H9 (cell line): ENCODE data around the gene RPP14. TPM values are rescaled to one million over a fixed set of nuclear protein-coding genes. Genes with fewer than 3 reads are reported as not detected.
"Not testable (repeated sequence)": the region's sequence is repeated elsewhere in the genome, so short reads cannot be mapped to it uniquely, and the experiment has no call there.

Source experiments
- DNase-seq: peaks from one replicate; pipeline ENCODE4 v3.0.0-alpha.2; 2017
- H2AFZ ChIP-seq: one replicate; pipeline ENCODE4 v1.6.1; 2013; ENCODE audit warnings: mild to moderate bottlenecking, low read length, control low read depth, moderate library complexity
- H2AK5ac ChIP-seq: 2 replicates; pipeline ENCODE4 v1.6.1; 2013; ENCODE audit warnings: low read length, control low read depth, mixed read lengths; ENCODE audit not compliant: insufficient read length
- H2BK120ac ChIP-seq: one replicate; pipeline ENCODE4 v1.6.1; 2013; ENCODE audit warnings: low read depth, mild to moderate bottlenecking, low read length, control low read depth, inconsistent platforms; ENCODE audit not compliant: poor library complexity, severe bottlenecking
- H2BK12ac ChIP-seq: 2 replicates; pipeline ENCODE4 v1.6.1; 2013; ENCODE audit warnings: low read length, control low read depth, mixed read lengths, low read depth; ENCODE audit not compliant: insufficient read length
- H2BK15ac ChIP-seq: 2 replicates; pipeline ENCODE4 v1.6.1; 2013; ENCODE audit warnings: low read depth, low read length, control low read depth
- H2BK20ac ChIP-seq: one replicate; pipeline ENCODE4 v1.6.1; 2013; ENCODE audit warnings: low read depth, mild to moderate bottlenecking, low read length, control low read depth, inconsistent platforms; ENCODE audit not compliant: poor library complexity, severe bottlenecking
- H2BK5ac ChIP-seq: 2 replicates; pipeline ENCODE4 v1.6.1; 2013; ENCODE audit warnings: low read length, control low read depth, mixed read lengths; ENCODE audit not compliant: insufficient read length
- H3K14ac ChIP-seq: 2 replicates; pipeline ENCODE4 v1.6.1; 2013; ENCODE audit warnings: low read length, control low read depth; ENCODE audit not compliant: insufficient read depth
- H3K18ac ChIP-seq: 2 replicates; pipeline ENCODE4 v1.6.1; 2013; ENCODE audit warnings: low read depth, mild to moderate bottlenecking, mixed read lengths, low read length, control low read depth; ENCODE audit not compliant: insufficient read length
- H3K23ac ChIP-seq: 2 replicates; pipeline ENCODE4 v1.6.1; 2013; ENCODE audit warnings: low read length, control low read depth, mixed read lengths, low read depth; ENCODE audit not compliant: insufficient read length
- H3K23me2 ChIP-seq: 2 replicates; pipeline ENCODE4 v1.6.1; 2013; ENCODE audit warnings: low read depth, mild to moderate bottlenecking, mixed read lengths, low read length, control low read depth; ENCODE audit not compliant: insufficient read length, poor library complexity, severe bottlenecking
- H3K27ac ChIP-seq: 2 replicates; pipeline ENCODE4 v1.5.1; 2013; ENCODE audit warnings: low read length, control low read depth, mixed read lengths, low read depth; ENCODE audit not compliant: insufficient read length
- H3K27me3 ChIP-seq: 2 replicates; pipeline ENCODE4 v1.6.1; 2013; ENCODE audit warnings: low read length, control low read depth, inconsistent platforms; ENCODE audit not compliant: insufficient read depth
- H3K4ac ChIP-seq: 2 replicates; pipeline ENCODE4 v1.6.1; 2013; ENCODE audit warnings: low read depth, mild to moderate bottlenecking, control low read depth, inconsistent platforms, low read length, moderate library complexity
- H3K4me1 ChIP-seq: 2 replicates; pipeline ENCODE4 v1.6.1; 2013; ENCODE audit warnings: low read length, control low read depth, inconsistent platforms; ENCODE audit not compliant: insufficient read depth
- H3K4me2 ChIP-seq: 2 replicates; pipeline ENCODE4 v1.6.1; 2013; ENCODE audit warnings: low read length, control low read depth, mixed read lengths; ENCODE audit not compliant: insufficient read length, insufficient read depth
- H3K56ac ChIP-seq: 2 replicates; pipeline ENCODE4 v1.6.1; 2013; ENCODE audit warnings: low read depth, mild to moderate bottlenecking, mixed read lengths, low read length, control low read depth; ENCODE audit not compliant: insufficient read length
- H3K79me1 ChIP-seq: 2 replicates; pipeline ENCODE4 v1.6.1; 2013; ENCODE audit warnings: low read depth, mild to moderate bottlenecking, moderate library complexity, low read length, control low read depth, inconsistent platforms; ENCODE audit not compliant: insufficient read depth, poor library complexity, severe bottlenecking
- H3K79me2 ChIP-seq: 2 replicates; pipeline ENCODE4 v1.6.1; 2013; ENCODE audit warnings: low read length, control low read depth, inconsistent platforms; ENCODE audit not compliant: insufficient read depth
- H3K9ac ChIP-seq: 2 replicates; pipeline ENCODE4 v1.6.1; 2013; ENCODE audit warnings: low read length, control low read depth, mixed read lengths; ENCODE audit not compliant: insufficient read length; ENCODE audit errors: extremely low read depth
- H3K9me3 ChIP-seq: one replicate; pipeline ENCODE4 v1.6.1; 2013; ENCODE audit warnings: low read depth, low read length, inconsistent platforms; ENCODE audit not compliant: control insufficient read depth
- H3T11ph ChIP-seq: one replicate; pipeline ENCODE4 v1.6.1; 2013; ENCODE audit warnings: mild to moderate bottlenecking, low read length, control low read depth, inconsistent platforms
- H4K20me1 ChIP-seq: one replicate; pipeline ENCODE4 v1.6.1; 2013; ENCODE audit not compliant: control insufficient read depth, insufficient read length, insufficient read depth
- H4K5ac ChIP-seq: 2 replicates; pipeline ENCODE4 v1.6.1; 2013; ENCODE audit warnings: low read depth, mild to moderate bottlenecking, mixed read lengths, low read length, control low read depth; ENCODE audit not compliant: insufficient read length
- H4K8ac ChIP-seq: replicated peaks from 2 replicates; pipeline ENCODE4 v1.6.1; 2013; ENCODE audit warnings: low read length, control low read depth, mixed read lengths, low read depth; ENCODE audit not compliant: insufficient read length
- H4K91ac ChIP-seq: 2 replicates; pipeline ENCODE4 v1.6.1; 2013; ENCODE audit warnings: low read depth, mild to moderate bottlenecking, moderate library complexity, mixed read lengths, low read length, control low read depth; ENCODE audit not compliant: insufficient read length
- H3K27ac Mint-ChIP-seq, 3 experiments: 2 replicates in 2 of 3; 3 replicates in 1 of 3; pipeline ENCODE4 v1.8.0; 2020 to 2021; ENCODE audit warnings: mixed read lengths in 3 of 3, mild to moderate bottlenecking in 1 of 3, moderate library complexity in 1 of 3
- H3K27me3 Mint-ChIP-seq: 2 replicates; pipeline ENCODE4 v1.8.0; 2021; ENCODE audit warnings: low read depth, mild to moderate bottlenecking, moderate library complexity, mixed read lengths
- H3K36me3 Mint-ChIP-seq, 3 experiments: 2 replicates in 2 of 3; 3 replicates in 1 of 3; pipeline ENCODE4 v1.8.0; 2020 to 2021; ENCODE audit warnings: low read depth in 3 of 3, mixed read lengths in 3 of 3; ENCODE audit not compliant: insufficient read depth in 1 of 3
- H3K4me1 Mint-ChIP-seq, 2 experiments: 2 replicates each; pipeline ENCODE4 v1.8.0; 2020; ENCODE audit warnings: mixed read lengths in 2 of 2
- H3K4me3 Mint-ChIP-seq, 2 experiments: 2 replicates in 1 of 2; 3 replicates in 1 of 2; pipeline ENCODE4 v1.8.0; 2020 to 2021; ENCODE audit warnings: mild to moderate bottlenecking in 2 of 2, mixed read lengths in 2 of 2, moderate library complexity in 1 of 2
- H3K9me3 Mint-ChIP-seq, 2 experiments: 2 replicates in 1 of 2; 3 replicates in 1 of 2; pipeline ENCODE4 v1.8.0; 2020; ENCODE audit warnings: mild to moderate bottlenecking in 2 of 2, mixed read lengths in 2 of 2, moderate library complexity in 1 of 2
- CTCF ChIP-seq: fragments of 200-600 bp; sonication (generic); conservative IDR thresholded peaks from 3 replicates; pipeline ENCODE4 v1.8.0; 2021; ENCODE audit warnings: antibody characterized with exemption, mild to moderate bottlenecking
- WGBS: extraction: QIAGEN DNeasy Blood & Tissue Kit; methylation state at CpG from one replicate; pipeline ENCODE4 v1.1.7; 2013; ENCODE audit warnings: missing lambda C conversion rate, low lambda C conversion rate, mixed read lengths; ENCODE audit not compliant: insufficient read length; ENCODE audit errors: extremely low coverage; 5-methylcytosine and 5-hydroxymethylcytosine counted together
- total RNA-seq: library from RNA; stranded (reverse); gene quantifications from 2 replicates; pipeline ENCODE4 v1.2.1, GENCODE V29; 2021

The RPP14 gene
- total RNA-seq, 1 experiment from 2014 or later: 23.9 TPM

GRCh38 chr3:58272891-58273290 lies 33.2 kb upstream of the RPP14 start:
- Histone ChIP-seq H4K20me1 (no peaks in the 10 kb centered on the region), H3K23me2 (no peaks in the 10 kb centered on the region), H2BK5ac (no peak overlapping the region), H3K4me2 (no peak overlapping the region), H4K91ac (no peak overlapping the region), H2AK5ac (no peak overlapping the region), H3K4me1 (no peaks in the 10 kb centered on the region), H3K9ac (no peak overlapping the region), H3K4ac (no peak overlapping the region), H3K27ac (no peak overlapping the region), H2AFZ (no peak overlapping the region), H3K23ac (no peak overlapping the region), H3K14ac (no peak overlapping the region), H3K18ac (no peak overlapping the region), H2BK20ac (no peak overlapping the region), H3K56ac (no peak overlapping the region), H3T11ph (no peak overlapping the region), H3K79me2 (no peaks in the 10 kb centered on the region), H3K79me1 (no peaks in the 10 kb centered on the region), H4K5ac (no peak overlapping the region), H2BK12ac (no peak overlapping the region), H4K8ac (no peak overlapping the region), H3K9me3 (no peaks in the 10 kb centered on the region), H3K27me3 (no peaks in the 10 kb centered on the region), H2BK120ac (no peak overlapping the region), H2BK15ac (no peak overlapping the region)
- H3K27ac Mint-ChIP-seq: no peak overlapping the region
- no peaks in the 10 kb centered on the region; the same call in 1 of the 2 replicates for H3K27me3 Mint-ChIP-seq
- WGBS: no CpG with 5 or more reads among the region's 3 CpGs
- no peak overlapping the region for H3K4me3 Mint-ChIP-seq
- no peak for DNase-seq
- H3K36me3 Mint-ChIP-seq: peaks cover 2 to 7% (median 4%) of the 10 kb centered on the region in 3 experiments; a peak in 4 of 7 replicates
- TF ChIP-seq CTCF: no peak
- H3K4me1 Mint-ChIP-seq: no peaks in the 10 kb centered on the region
- H3K9me3 Mint-ChIP-seq: peaks cover 0 to 7% of the 10 kb centered on the region in 2 experiments; a peak in 2 of 5 replicates

GRCh38 chr3:58273362-58273761 lies 32.7 kb upstream of the RPP14 start:
- H3K79me2 ChIP-seq, H3K9me3 Mint-ChIP-seq, H2BK12ac ChIP-seq, H3K18ac ChIP-seq, H3K23me2 ChIP-seq, H3T11ph ChIP-seq, H3K56ac ChIP-seq, H3K79me1 ChIP-seq, H3K4me2 ChIP-seq, H3K4me3 Mint-ChIP-seq, H2AFZ ChIP-seq, H4K8ac ChIP-seq, H2AK5ac ChIP-seq, H3K9me3 ChIP-seq, H3K4me1 Mint-ChIP-seq, H3K27ac Mint-ChIP-seq, H2BK15ac ChIP-seq, H4K5ac ChIP-seq, H3K4me1 ChIP-seq, H2BK120ac ChIP-seq, H3K27me3 Mint-ChIP-seq, H3K9ac ChIP-seq, H2BK5ac ChIP-seq, H3K14ac ChIP-seq, H3K27me3 ChIP-seq, H2BK20ac ChIP-seq, H3K27ac ChIP-seq, DNase-seq, H3K4ac ChIP-seq, H4K91ac ChIP-seq, H3K36me3 Mint-ChIP-seq, H3K23ac ChIP-seq, H4K20me1 ChIP-seq: not testable (repeated sequence)
- no CpG with 5 or more reads among the region's 3 CpGs for WGBS
